Mucosa of rectum (tissue), 2 donors: ENCODE results near the gene REC114.

Source experiments
- H3K27ac ChIP-seq, 2 donors: one replicate each; pipeline ENCODE4 v1.7.0; 2013; ENCODE audit warnings: inconsistent platforms in 2 of 2, low read depth in 2 of 2, low read length in 2 of 2
- H3K27me3 ChIP-seq, 2 donors: one replicate each; pipeline ENCODE4 v1.7.0; 2013; ENCODE audit warnings: low read length in 2 of 2; ENCODE audit not compliant: control insufficient read depth in 2 of 2, insufficient read depth in 2 of 2
- H3K36me3 ChIP-seq, 2 donors: one replicate each; pipeline ENCODE4 v1.7.0; 2013; ENCODE audit warnings: low read length in 2 of 2; ENCODE audit not compliant: control insufficient read depth in 2 of 2, insufficient read depth in 2 of 2
- H3K4me1 ChIP-seq, 2 donors: one replicate each; pipeline ENCODE4 v1.7.0; 2013; ENCODE audit warnings: low read length in 2 of 2, mild to moderate bottlenecking in 1 of 2; ENCODE audit not compliant: control insufficient read depth in 2 of 2, insufficient read depth in 2 of 2
- H3K4me3 ChIP-seq, 2 donors: one replicate each; pipeline ENCODE4 v1.7.0; 2013; ENCODE audit warnings: low read length in 2 of 2
- H3K9ac ChIP-seq, 2 donors: one replicate each; pipeline ENCODE4 v1.7.0; 2013; ENCODE audit warnings: low read length in 2 of 2, low read depth in 1 of 2, mild to moderate bottlenecking in 1 of 2
- H3K9me3 ChIP-seq, 2 donors: one replicate each; pipeline ENCODE4 v1.7.0; 2013; ENCODE audit warnings: low read length in 2 of 2; ENCODE audit not compliant: control insufficient read depth in 2 of 2
- donor health status: healthy.
- donor health status: Normal muscosa, but diverticular disease.

Gene REC114

GRCh38 chr15:73608941-73609340 lies 166.0 kb downstream of the REC114 start:
- Histone ChIP-seq H3K4me3 (no peak overlapping the region), H3K4me1 (no peaks in the 10 kb centered on the region), H3K27ac (no peak overlapping the region), H3K9ac (no peak overlapping the region), H3K36me3 (no peaks in the 10 kb centered on the region), H3K27me3 (no peaks in the 10 kb centered on the region), H3K9me3 (no peaks in the 10 kb centered on the region)
